ENCODE measurements around the gene DHX58. TPM values are rescaled to one million over a fixed set of nuclear protein-coding genes. Genes with fewer than 3 reads are reported as not detected.

Gene DHX58
- total RNA-seq, 1 donor from 2014 or later, result 1.7 TPM

DNA sequence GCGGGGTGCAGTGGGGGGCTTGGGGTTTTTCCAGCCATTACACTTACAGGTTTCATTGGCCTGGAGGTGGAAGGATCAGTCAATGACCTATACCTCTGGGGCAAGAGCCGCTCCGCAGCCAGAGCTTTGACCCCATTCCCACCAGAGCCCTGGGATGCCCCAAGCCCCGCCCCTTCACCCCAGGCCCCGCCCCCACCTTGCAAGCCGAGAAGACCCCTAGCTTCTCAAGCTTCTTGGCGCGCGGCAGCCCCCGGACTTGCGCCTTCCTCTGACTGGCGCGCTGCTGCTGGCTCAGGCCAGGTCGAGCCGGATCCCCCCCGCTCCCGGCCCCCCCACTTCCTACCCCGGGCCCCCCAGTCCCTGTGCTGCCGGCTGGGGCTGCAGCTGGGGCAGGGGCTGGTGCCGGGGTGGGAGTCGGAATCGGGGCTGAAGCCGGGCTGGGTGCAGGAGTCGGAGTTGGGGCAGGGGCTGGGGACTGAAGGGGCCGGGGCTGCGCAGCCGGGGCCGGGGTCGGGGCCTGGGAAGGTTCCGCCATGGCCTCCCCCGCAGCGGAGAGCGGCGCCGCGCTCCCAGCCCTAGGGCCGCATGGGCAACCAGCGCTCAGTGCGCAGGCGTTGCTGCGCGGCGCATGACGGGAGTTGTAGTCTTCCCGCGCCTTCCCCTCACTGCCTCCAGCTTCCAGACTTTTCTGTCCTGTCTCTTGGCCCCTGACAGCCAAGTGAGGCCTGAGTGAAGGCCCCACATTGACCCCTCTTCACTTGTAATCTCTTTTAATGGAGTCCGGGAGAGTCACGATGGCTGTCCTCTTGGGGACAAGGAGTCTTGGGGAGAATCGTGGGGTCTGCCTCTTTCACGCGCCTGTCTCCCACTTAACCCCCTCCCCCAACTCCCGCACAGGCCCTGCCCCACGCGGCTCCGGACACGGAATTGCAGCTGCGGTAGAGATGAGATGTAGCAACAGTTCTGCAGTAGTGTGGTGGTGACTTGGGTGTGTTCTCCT, 8.6 kb upstream of the DHX58 start, which contains the start of gene KAT2A:
Gene KAT2A (minus strand): TSS at position 598 of the 1,000 bp plus-strand sequence. CDS start 63 bp downstream, at position 535.
- DNase-seq (ENCODE audit: low spot score in 2 of 2), result peak in 1 of 2 donors; percentile 87
- intact Hi-C loops (cut with DNase I), result loop anchor here (5.0 kb wide), 1 partner anchor 36 kb away; no protein-coding TSS in a partner anchor
- TF ChIP-seq, protein P1, sequence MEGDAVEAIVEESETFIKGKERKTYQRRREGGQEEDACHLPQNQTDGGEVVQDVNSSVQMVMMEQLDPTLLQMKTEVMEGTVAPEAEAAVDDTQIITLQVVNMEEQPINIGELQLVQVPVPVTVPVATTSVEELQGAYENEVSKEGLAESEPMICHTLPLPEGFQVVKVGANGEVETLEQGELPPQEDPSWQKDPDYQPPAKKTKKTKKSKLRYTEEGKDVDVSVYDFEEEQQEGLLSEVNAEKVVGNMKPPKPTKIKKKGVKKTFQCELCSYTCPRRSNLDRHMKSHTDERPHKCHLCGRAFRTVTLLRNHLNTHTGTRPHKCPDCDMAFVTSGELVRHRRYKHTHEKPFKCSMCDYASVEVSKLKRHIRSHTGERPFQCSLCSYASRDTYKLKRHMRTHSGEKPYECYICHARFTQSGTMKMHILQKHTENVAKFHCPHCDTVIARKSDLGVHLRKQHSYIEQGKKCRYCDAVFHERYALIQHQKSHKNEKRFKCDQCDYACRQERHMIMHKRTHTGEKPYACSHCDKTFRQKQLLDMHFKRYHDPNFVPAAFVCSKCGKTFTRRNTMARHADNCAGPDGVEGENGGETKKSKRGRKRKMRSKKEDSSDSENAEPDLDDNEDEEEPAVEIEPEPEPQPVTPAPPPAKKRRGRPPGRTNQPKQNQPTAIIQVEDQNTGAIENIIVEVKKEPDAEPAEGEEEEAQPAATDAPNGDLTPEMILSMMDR (IDR thresholded peaks at IDR 0.05), result no peak
- Histone ChIP-seq H3K4me3 (peak within 1 kb of the TSS; percentile 87 to 98), H3K27ac (no peak within 1 kb of the TSS), H3K4me1 (peaks cover 0 to 16% of the 10 kb centered on the region in 2 donors), H3K9me3 (no peaks in the 10 kb centered on the region), H3K27me3 (no peaks in the 10 kb centered on the region), H3K36me3 (peaks cover 10 to 25% of the 10 kb centered on the region in 2 donors)

DNA sequence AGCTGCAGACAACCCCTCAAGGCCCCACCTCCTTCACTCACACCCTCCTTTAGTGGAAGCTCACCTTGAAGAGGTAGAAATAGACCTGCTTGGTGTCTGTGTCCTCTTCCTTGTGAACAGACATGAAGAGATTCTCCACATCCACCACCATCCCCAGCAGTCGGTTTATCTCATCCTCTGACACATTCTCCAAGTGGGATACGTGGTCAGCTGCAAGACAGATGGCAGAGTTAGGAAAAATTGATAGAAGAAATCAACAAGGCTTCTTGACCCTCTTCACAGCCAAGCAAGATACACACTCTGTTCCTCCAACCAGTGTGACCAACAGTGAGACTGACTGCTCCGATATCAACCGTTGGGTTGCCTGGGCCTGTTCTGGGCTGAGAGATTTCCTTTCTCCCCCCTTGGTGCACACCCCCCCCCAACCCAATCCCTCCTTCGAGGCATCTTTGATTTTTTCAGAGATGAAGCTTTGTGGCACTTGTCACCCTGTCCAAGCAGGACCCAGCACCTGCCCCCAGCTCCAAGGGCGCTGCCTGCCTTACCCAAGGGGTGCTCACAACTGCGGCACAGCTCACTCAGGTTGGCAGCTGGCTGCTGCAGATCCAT, 7.8 kb upstream of the DHX58 start:
- peaks cover 3 to 17% of the 10 kb centered on the region in 2 donors for H3K36me3 ChIP-seq
- peaks cover 0 to 16% of the 10 kb centered on the region in 2 donors for H3K4me1 ChIP-seq
- H3K9me3 ChIP-seq, result no peaks in the 10 kb centered on the region
- intact Hi-C loops (cut with DNase I), result loop anchor here (5.0 kb wide), 1 partner anchor 37 kb away; no protein-coding TSS in a partner anchor
- peak overlapping the region; percentile 87 to 98 for H3K4me3 ChIP-seq
- TF ChIP-seq, protein P1 (IDR thresholded peaks at IDR 0.05), result no peak
- DNase-seq (ENCODE audit: low spot score in 2 of 2), result no peak
- H3K27ac ChIP-seq, result no peak overlapping the region
- H3K27me3 ChIP-seq, result no peaks in the 10 kb centered on the region

DNA sequence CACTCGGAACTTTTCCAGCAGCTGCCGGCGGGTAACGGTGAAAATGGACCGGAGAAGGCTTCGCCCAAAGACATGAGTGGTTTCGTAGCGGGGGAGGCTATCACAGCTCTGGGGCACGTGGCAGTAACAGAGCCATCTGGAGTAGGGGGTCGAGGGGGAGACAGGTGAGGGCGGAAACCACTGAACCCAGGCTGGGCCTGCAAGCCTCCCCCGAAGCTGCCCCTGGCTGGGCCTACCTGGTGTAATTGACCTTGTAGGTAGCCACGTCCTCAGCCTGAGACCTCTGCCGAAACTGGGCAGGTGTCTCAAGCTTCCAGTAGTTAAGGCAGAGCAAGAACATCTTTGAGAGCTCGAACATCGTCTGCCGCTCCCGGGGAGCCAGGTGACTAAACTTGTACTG, 6.8 kb upstream of the DHX58 start:
- H3K4me1 ChIP-seq, result peaks cover 0 to 16% of the 10 kb centered on the region in 2 donors

DNA sequence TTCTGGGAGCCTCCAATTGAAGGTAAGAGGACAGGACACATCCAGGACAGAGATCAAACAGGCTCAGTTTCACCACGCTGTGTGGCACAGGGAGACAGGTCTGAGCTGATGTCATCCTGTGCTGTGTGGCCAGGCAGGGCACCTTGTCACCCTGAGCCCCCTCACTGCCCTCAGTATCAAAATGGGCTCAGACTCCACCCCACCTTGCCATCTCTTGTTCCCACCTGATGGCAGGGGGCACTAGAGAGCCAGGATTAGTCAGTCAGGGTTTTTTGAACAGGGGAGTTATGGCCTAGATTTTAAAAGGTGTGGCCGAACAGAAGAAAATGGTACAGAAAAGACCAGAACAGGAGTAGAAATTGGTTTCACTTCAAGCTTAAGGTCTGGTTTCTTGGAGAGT, 6.0 kb upstream of the DHX58 start:
- no peaks in the 10 kb centered on the region for H3K9me3 ChIP-seq
- no peak overlapping the region for H3K4me3 ChIP-seq
- TF ChIP-seq, protein P1 (IDR thresholded peaks at IDR 0.05), result peak in 1 of 3 experiments; percentile 26
- no peak overlapping the region for H3K27ac ChIP-seq
- H3K27me3 ChIP-seq, result no peaks in the 10 kb centered on the region
- intact Hi-C loops (cut with DNase I), result no loop called here
- DNase-seq (ENCODE audit: low spot score in 2 of 2), result no peak
- H3K36me3 ChIP-seq, result peaks cover 0 to 7% of the 10 kb centered on the region in 2 donors
- peaks cover 0 to 16% of the 10 kb centered on the region in 2 donors for H3K4me1 ChIP-seq

More for the DNA sequence above, 6.8 kb upstream of the DHX58 start:
- no peaks in the 10 kb centered on the region for H3K27me3 ChIP-seq
- no peaks in the 10 kb centered on the region for H3K9me3 ChIP-seq
- H3K27ac ChIP-seq, result no peak overlapping the region
- TF ChIP-seq, protein P1 (IDR thresholded peaks at IDR 0.05), result no peak
- DNase-seq (ENCODE audit: low spot score in 2 of 2), result no peak
- peaks cover under 1 to 7% of the 10 kb centered on the region in 2 donors for H3K36me3 ChIP-seq
- no peak overlapping the region for H3K4me3 ChIP-seq
- intact Hi-C loops (cut with DNase I), result no loop called here

DNA sequence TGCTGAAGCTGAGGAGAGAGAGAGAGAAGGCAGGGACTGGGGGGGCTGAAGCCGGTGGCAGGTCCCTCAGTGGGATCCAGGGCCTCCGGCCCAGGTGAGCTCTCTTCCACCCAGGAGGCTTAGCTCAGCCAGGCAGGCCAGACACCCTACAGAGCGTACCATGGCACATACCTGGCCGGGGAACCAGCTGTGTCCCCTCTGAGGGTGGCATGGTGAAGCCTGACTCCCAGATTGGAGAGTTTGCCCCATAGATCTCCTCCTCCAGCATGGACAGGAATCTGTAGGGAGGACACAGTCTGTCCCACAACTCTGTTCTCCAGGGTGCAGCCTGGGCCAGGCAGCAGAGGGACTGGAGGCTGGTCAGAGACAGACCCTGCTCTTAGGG, 5.6 kb upstream of the DHX58 start:
- DNase-seq (ENCODE audit: low spot score in 2 of 2), result no peak
- intact Hi-C loops (cut with DNase I), result no loop called here
- peaks cover 2 to 16% of the 10 kb centered on the region in 2 donors for H3K4me1 ChIP-seq

More for the DNA sequence above, 5.6 kb upstream of the DHX58 start:
- Histone ChIP-seq H3K36me3 (peaks cover 0 to 7% of the 10 kb centered on the region in 2 donors), H3K27ac (no peak overlapping the region), H3K4me3 (no peak overlapping the region), H3K27me3 (no peaks in the 10 kb centered on the region), H3K9me3 (no peaks in the 10 kb centered on the region)
- TF ChIP-seq, protein P1 (IDR thresholded peaks at IDR 0.05), result no peak

Measured in ascending aorta (tissue), 2 donors.